Neural progenitor cell (in vitro differentiated cells): ENCODE data around the gene CD58.
"Not testable (repeated sequence)": the region's sequence is repeated elsewhere in the genome, so short reads cannot be mapped to it uniquely, and the experiment has no call there.

ENCODE experiments used
- EZH2 ChIP-seq: fragments of 200-600 bp; sonication (generic); IDR thresholded peaks from 2 replicates; pipeline ENCODE4 v1.6.1; 2017; ENCODE audit warnings: antibody characterized with exemption, mild to moderate bottlenecking, moderate library complexity
- TF ChIP-seq, protein P1 (sequence below): fragments of 200-600 bp; sonication (generic); IDR thresholded peaks from 2 replicates; pipeline ENCODE4 v1.5.1; 2017; ENCODE audit warnings: antibody characterized with exemption, mild to moderate bottlenecking

- TF ChIP-seq, protein P1, sequence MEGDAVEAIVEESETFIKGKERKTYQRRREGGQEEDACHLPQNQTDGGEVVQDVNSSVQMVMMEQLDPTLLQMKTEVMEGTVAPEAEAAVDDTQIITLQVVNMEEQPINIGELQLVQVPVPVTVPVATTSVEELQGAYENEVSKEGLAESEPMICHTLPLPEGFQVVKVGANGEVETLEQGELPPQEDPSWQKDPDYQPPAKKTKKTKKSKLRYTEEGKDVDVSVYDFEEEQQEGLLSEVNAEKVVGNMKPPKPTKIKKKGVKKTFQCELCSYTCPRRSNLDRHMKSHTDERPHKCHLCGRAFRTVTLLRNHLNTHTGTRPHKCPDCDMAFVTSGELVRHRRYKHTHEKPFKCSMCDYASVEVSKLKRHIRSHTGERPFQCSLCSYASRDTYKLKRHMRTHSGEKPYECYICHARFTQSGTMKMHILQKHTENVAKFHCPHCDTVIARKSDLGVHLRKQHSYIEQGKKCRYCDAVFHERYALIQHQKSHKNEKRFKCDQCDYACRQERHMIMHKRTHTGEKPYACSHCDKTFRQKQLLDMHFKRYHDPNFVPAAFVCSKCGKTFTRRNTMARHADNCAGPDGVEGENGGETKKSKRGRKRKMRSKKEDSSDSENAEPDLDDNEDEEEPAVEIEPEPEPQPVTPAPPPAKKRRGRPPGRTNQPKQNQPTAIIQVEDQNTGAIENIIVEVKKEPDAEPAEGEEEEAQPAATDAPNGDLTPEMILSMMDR, result not testable (repeated sequence)
- TF ChIP-seq EZH2, result not testable (repeated sequence)
Observed at GRCh38 chr1:116562465-116562864, 8.4 kb downstream of the CD58 start.
